DND-41 (cell line): ENCODE results near the gene CDKN1A.

Experiments
- ATAC-seq: fragments of 200-7000 bp; cut with Tn5 transposase; 3 replicates; pipeline ENCODE4 v1.9.1; 2021; ENCODE audit warnings: low read depth; ENCODE audit not compliant: insufficient read depth
- DNase-seq: peaks from one replicate; pipeline ENCODE4 v3.0.0-alpha.2; 2020
- H2AFZ ChIP-seq: 2 replicates; pipeline ENCODE4 v1.6.0; 2012; ENCODE audit warnings: low read depth, low read length
- H3K27ac ChIP-seq: 2 replicates; pipeline ENCODE4 v1.5.1; 2012; ENCODE audit warnings: low read length, inconsistent platforms
- H3K27me3 ChIP-seq: fragments of 200-600 bp; sonication (generic); 2 replicates; pipeline ENCODE4 v1.6.0; 2012; ENCODE audit warnings: low read length, mild to moderate bottlenecking, inconsistent platforms; ENCODE audit not compliant: insufficient read depth, poor library complexity
- H3K36me3 ChIP-seq: 2 replicates; pipeline ENCODE4 v1.5.1; 2012; ENCODE audit warnings: low read length, inconsistent platforms; ENCODE audit not compliant: insufficient read depth
- H3K4me1 ChIP-seq: 2 replicates; pipeline ENCODE4 v1.5.1; 2012; ENCODE audit warnings: mild to moderate bottlenecking, low read length; ENCODE audit not compliant: insufficient read depth
- H3K4me2 ChIP-seq: 2 replicates; pipeline ENCODE4 v1.6.0; 2012; ENCODE audit warnings: mild to moderate bottlenecking, moderate library complexity, low read length, inconsistent platforms; ENCODE audit not compliant: insufficient read depth
- H3K4me3 ChIP-seq, 2 experiments: fragments of 200-600 bp in 1 of 2; shearing (Covaris generic) in 1 of 2; 2 replicates each; pipeline ENCODE4 v1.5.1; 2012 to 2016; ENCODE audit warnings: inconsistent platforms in 2 of 2, low read length in 2 of 2, mild to moderate bottlenecking in 2 of 2, low read depth in 1 of 2, moderate library complexity in 1 of 2
- H3K79me2 ChIP-seq: 2 replicates; pipeline ENCODE4 v1.6.0; 2012; ENCODE audit warnings: low read length, inconsistent platforms; ENCODE audit not compliant: insufficient read depth
- H3K9ac ChIP-seq: 2 replicates; pipeline ENCODE4 v1.6.0; 2012; ENCODE audit warnings: low read depth, mild to moderate bottlenecking, inconsistent platforms, low read length, moderate library complexity
- H3K9me3 ChIP-seq: 2 replicates; pipeline ENCODE4 v1.5.1; 2012; ENCODE audit warnings: low read length, moderate library complexity, mild to moderate bottlenecking, inconsistent platforms; ENCODE audit not compliant: insufficient read depth, severe bottlenecking
- H4K20me1 ChIP-seq: 2 replicates; pipeline ENCODE4 v1.6.0; 2012; ENCODE audit warnings: low read length; ENCODE audit not compliant: insufficient read depth
- EZH2 ChIP-seq: IDR thresholded peaks from 3 replicates; pipeline ENCODE4 v1.6.1; 2012; ENCODE audit warnings: borderline replicate concordance, low read depth, mild to moderate bottlenecking, moderate library complexity, low read length, inconsistent platforms; ENCODE audit not compliant: severe bottlenecking
- TF ChIP-seq, protein P1 (sequence below): IDR thresholded peaks from 2 replicates; pipeline ENCODE4 v1.5.1; 2012; ENCODE audit warnings: borderline replicate concordance, low read length, moderate library complexity, mild to moderate bottlenecking; ENCODE audit not compliant: poor library complexity, severe bottlenecking; ENCODE audit errors: extremely low read depth

CDKN1A gene

DNA sequence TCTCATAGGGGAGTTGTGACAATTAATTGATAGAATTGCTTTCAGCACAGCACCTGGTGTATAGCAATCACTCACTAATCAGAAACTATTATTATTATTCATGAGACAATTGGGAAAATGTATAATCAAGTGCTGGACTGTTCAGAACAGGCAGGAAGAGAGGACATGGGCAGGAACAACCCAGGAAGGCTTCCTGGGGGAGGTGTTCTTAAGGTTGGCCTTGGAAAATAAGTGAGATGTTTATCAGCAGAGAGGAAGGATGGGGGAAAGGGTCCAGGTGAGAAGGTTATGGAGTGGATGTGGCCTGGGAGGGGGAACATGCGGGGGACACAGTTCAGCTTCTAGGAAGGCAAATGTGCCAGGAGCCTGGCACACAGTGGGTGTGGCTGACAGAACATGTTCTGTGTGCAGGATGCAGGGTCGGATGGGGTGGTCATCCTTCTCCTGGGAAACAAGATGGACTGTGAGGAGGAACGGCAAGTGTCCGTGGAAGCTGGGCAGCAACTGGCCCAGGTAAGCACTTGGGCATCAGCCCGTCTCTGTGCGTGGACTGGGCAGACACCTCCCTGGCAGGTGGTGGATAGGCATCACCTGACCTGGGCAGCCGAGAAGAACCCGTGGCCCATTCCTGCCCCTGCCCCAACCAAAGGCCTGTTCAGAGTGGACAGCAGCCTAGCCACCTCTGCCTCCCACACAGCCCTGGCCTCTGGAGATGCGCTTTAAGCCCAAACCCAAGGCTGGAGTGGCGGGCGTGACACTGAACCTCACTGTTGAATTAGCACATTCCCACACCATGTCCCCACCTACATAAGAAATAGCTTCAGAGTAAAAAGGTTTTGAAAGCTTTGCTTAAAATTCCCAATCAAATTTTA lies 50.0 kb downstream of the CDKN1A start:
- no peaks in the 10 kb centered on the region for H3K36me3 ChIP-seq
- H3K4me2 ChIP-seq, result no peak overlapping the region
- H4K20me1 ChIP-seq, result no peaks in the 10 kb centered on the region
- H2AFZ ChIP-seq, result no peak overlapping the region
- no peaks in the 10 kb centered on the region for H3K27me3 ChIP-seq
- no peak for DNase-seq
- H3K9me3 ChIP-seq, result no peaks in the 10 kb centered on the region
- TF ChIP-seq, protein P1, sequence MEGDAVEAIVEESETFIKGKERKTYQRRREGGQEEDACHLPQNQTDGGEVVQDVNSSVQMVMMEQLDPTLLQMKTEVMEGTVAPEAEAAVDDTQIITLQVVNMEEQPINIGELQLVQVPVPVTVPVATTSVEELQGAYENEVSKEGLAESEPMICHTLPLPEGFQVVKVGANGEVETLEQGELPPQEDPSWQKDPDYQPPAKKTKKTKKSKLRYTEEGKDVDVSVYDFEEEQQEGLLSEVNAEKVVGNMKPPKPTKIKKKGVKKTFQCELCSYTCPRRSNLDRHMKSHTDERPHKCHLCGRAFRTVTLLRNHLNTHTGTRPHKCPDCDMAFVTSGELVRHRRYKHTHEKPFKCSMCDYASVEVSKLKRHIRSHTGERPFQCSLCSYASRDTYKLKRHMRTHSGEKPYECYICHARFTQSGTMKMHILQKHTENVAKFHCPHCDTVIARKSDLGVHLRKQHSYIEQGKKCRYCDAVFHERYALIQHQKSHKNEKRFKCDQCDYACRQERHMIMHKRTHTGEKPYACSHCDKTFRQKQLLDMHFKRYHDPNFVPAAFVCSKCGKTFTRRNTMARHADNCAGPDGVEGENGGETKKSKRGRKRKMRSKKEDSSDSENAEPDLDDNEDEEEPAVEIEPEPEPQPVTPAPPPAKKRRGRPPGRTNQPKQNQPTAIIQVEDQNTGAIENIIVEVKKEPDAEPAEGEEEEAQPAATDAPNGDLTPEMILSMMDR, result no peak
- no peak for TF ChIP-seq EZH2
- peaks cover 14% of the 10 kb centered on the region for H3K4me1 ChIP-seq
- H3K9ac ChIP-seq, result no peak overlapping the region
- no peak overlapping the region for H3K4me3 ChIP-seq
- no peak for ATAC-seq
- H3K27ac ChIP-seq, result no peak overlapping the region
- no peaks in the 10 kb centered on the region for H3K79me2 ChIP-seq

DNA sequence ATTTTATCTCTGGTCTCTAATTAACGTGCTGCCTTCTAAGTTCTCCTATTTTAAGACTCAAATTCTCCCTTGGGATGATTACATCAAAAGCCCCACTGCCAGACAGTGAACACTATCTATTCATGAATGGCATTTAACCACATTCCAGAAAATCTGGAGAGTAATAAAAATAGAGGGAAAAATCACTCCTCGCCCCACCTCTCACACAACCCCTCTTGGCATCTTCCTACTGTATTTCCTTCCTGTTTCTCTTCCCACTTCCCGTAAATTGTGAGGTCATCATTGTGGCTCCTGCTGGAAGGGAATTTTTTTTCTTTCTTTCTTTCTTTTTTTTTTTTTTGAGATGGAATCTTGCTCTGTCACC lies 50.6 kb downstream of the CDKN1A start:
- Histone ChIP-seq H3K9me3 (no peaks in the 10 kb centered on the region), H3K27ac (no peak overlapping the region), H3K27me3 (no peaks in the 10 kb centered on the region), H3K4me2 (no peak overlapping the region), H3K36me3 (no peaks in the 10 kb centered on the region), H3K9ac (no peak overlapping the region), H2AFZ (no peak overlapping the region), H3K4me3 (no peak overlapping the region), H4K20me1 (no peaks in the 10 kb centered on the region), H3K79me2 (no peaks in the 10 kb centered on the region), H3K4me1 (peaks cover 14% of the 10 kb centered on the region)
- no peak for ATAC-seq
- TF ChIP-seq, protein P1, result no peak
- TF ChIP-seq EZH2, result no peak
- no peak for DNase-seq

DNA sequence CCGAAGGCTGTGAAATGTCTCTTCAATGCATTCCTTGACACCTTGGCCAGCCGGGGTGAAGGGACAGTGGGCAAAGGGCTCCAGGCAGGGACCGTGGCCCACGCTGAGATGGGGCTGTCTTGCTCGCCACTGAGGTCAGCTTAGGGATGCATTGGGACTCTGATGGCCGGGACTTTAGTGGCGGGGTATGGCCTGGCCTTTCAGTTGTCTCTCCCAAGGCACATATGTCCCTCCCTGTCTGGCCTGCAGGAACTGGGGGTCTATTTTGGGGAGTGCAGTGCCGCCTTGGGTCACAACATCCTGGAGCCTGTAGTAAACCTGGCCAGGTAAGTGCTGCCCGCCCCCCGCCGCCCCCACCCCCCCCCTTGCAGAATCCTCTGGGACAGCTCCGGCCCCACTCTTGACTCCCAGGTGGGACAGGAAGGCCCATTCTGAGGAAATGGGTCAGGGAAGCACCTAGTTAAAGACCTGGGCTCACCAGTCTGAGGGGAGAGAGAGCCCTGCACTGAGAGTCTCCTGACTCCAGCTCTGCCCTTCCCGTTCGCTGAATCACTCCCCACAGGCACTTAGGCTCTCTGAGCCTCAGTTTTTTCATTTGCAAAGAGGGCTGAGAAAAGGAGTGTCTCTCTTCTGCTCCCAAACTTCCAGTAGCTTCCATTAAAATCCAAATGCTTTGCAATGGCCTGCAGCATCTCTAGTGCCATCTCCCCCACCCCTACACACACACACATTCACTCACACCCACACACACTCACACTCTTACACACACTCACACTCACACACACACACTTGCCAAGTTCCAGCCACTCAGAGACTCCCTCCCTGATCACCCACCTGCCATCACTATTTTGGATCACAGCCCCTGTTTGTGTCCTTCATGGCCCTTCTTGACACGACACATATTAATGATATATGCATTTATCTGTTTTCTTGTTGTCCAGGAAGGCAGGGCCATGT lies 52.2 kb downstream of the CDKN1A start:
- TF ChIP-seq, protein P1, result no peak
- TF ChIP-seq EZH2, result no peak
- DNase-seq, result no peak
- no peaks in the 10 kb centered on the region for H3K36me3 ChIP-seq

More for the DNA sequence above, 52.2 kb downstream of the CDKN1A start:
- no peak overlapping the region for H3K9ac ChIP-seq
- H2AFZ ChIP-seq, result no peak overlapping the region
- H3K27ac ChIP-seq, result no peak overlapping the region
- no peak overlapping the region for H3K4me3 ChIP-seq
- H4K20me1 ChIP-seq, result no peaks in the 10 kb centered on the region
- no peak overlapping the region for H3K4me2 ChIP-seq
- no peaks in the 10 kb centered on the region for H3K79me2 ChIP-seq
- H3K9me3 ChIP-seq, result no peaks in the 10 kb centered on the region
- no peak for ATAC-seq
- no peaks in the 10 kb centered on the region for H3K27me3 ChIP-seq
- H3K4me1 ChIP-seq, result peaks cover 14% of the 10 kb centered on the region
